ENCODE measurements around the gene ARFGAP3.

Gene ARFGAP3

DNA sequence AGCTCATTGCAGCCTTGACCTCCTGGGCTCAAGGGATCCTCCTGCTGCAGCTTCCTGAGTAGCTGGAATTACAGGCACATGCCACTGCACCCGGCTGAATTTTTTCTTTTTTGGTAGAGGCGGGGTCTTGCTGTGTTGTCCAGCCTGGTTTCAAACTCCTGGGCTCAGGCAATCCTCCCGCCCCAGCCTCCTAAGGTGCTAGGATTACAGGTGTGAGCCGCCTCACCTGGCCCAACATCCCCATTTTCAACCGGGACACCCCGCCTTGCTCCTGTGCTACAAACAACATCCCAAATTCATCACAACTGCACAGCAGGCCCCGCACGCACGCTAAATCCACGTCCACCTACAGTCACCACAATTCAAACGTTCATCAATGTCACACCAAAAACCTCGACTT lies 61.0 kb downstream of the ARFGAP3 start:
- no peak overlapping the region for H3K4me3 ChIP-seq
- no peaks in the 10 kb centered on the region for H3K36me3 ChIP-seq (ENCODE audit: insufficient read depth, low read length)
- TF ChIP-seq POLR2AphosphoS5 (IDR thresholded peaks at IDR 0.05; ENCODE audit: borderline replicate concordance, low read depth, low read length) (no peak), FOXP2 (optimal IDR thresholded peaks at IDR 0.05; ENCODE audit: control extremely low read depth, extremely low read length, insufficient read depth) (no peak), EZH2 (IDR thresholded peaks at IDR 0.05) (no peak)
- no peaks in the 10 kb centered on the region for H3K9me3 ChIP-seq (ENCODE audit: low read depth, low read length)
- H3K27ac ChIP-seq, result no peak overlapping the region
- no peak for DNase-seq (ENCODE audit: low read depth, low spot score)
- no peak overlapping the region for H3K9ac ChIP-seq (ENCODE audit: insufficient read length)

DNA sequence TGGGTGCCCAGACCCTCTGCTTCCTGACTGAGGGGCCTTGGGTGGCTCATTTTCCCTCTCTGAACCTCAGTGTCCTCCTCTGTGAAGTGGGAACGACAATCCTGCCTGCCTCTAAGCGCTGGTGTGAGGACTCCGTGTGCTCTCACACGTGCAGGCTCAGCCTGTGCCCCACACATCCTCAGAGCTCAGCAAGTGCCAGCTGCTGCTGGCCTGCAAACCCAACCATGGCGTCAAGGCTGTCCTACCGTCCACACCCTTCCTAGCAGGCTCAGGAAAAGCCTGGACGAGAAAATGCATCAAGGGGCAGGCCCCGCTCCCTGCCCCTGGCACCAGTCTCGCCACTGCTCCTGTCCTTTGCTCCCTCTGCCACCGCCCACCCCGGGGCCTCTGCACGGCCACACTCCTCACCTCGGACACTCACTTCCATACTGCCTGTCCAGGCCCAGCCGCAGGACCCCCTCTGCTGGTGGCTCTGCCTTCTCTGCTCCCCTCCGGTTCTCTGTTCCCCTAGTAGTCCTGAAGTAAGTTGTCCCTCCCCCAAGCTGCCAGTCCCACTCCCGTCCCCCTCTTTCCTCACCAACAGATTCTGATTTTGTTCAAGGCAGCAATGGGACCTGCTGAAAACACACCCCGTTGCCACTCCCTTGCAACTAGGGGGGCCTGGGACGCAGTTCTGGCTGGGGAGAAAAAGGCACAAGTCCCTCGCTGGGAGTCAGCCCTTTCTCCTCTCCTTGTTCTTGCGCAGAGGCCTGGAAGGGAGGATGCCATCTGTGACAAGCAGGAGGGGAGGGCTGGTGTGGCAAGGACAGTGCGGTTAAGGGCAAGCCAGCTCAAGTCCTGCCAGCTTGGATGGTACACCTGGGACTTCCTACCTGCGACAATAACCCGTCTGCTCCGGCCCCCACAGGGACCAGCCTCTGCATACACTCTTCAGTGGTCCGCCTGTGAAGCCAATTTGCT lies 62.2 kb downstream of the ARFGAP3 start:
- no peak for DNase-seq (ENCODE audit: low read depth, low spot score)

DNA sequence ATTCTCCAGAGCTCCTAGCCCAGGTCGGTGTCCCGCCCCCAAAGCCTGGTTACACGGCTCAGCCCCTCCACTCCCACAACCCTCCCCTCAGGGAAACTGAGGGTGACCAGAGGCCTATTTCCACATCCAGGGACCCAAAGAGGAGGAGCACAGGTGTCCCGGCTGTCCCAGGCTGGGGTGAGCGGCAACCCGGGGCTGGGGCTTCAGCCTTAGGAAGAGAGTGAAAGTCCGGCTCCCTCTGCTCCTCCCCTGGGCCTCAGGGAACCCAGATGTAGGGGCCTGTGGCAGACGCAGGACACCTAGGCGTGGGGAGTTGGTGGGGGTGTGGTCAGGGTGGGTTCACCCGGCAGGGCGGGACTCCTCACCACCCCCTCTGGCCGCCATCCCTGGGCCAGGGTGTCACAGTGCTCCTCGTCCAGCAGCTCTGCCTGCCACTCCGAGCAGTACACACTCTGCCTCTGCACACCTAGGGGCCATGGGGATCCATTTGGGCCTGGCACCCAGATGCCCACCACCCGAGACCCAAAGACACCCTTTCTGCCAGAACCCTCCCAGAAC lies 63.1 kb downstream of the ARFGAP3 start:
- no peak overlapping the region for H3K27ac ChIP-seq
- no peaks in the 10 kb centered on the region for H3K36me3 ChIP-seq (ENCODE audit: insufficient read depth, low read length)
- H3K9ac ChIP-seq (ENCODE audit: insufficient read length), result no peak overlapping the region
- TF ChIP-seq POLR2AphosphoS5 (IDR thresholded peaks at IDR 0.05; ENCODE audit: borderline replicate concordance, low read depth, low read length) (no peak), FOXP2 (optimal IDR thresholded peaks at IDR 0.05; ENCODE audit: control extremely low read depth, extremely low read length, insufficient read depth) (no peak), EZH2 (IDR thresholded peaks at IDR 0.05) (no peak)
- H3K4me3 ChIP-seq, result no peak overlapping the region
- no peak for DNase-seq (ENCODE audit: low read depth, low spot score)
- H3K9me3 ChIP-seq (ENCODE audit: low read depth, low read length), result no peaks in the 10 kb centered on the region

More for the DNA sequence above, 62.2 kb downstream of the ARFGAP3 start:
- TF ChIP-seq POLR2AphosphoS5 (IDR thresholded peaks at IDR 0.05; ENCODE audit: borderline replicate concordance, low read depth, low read length) (no peak), FOXP2 (optimal IDR thresholded peaks at IDR 0.05; ENCODE audit: control extremely low read depth, extremely low read length, insufficient read depth) (no peak)
- no peak overlapping the region for H3K4me3 ChIP-seq
- H3K36me3 ChIP-seq (ENCODE audit: insufficient read depth, low read length), result no peaks in the 10 kb centered on the region
- no peak overlapping the region for H3K9ac ChIP-seq (ENCODE audit: insufficient read length)
- H3K27ac ChIP-seq, result no peak overlapping the region
- H3K9me3 ChIP-seq (ENCODE audit: low read depth, low read length), result no peaks in the 10 kb centered on the region

- Histone ChIP-seq H3K27ac (no peak overlapping the region), H3K9ac (ENCODE audit: insufficient read length) (no peak overlapping the region), H3K4me3 (no peak overlapping the region), H3K9me3 (ENCODE audit: low read depth, low read length) (no peaks in the 10 kb centered on the region), H3K36me3 (ENCODE audit: insufficient read depth, low read length) (no peaks in the 10 kb centered on the region)
- TF ChIP-seq FOXP2 (optimal IDR thresholded peaks at IDR 0.05; ENCODE audit: control extremely low read depth, extremely low read length, insufficient read depth), result no peak
- TF ChIP-seq POLR2AphosphoS5 (IDR thresholded peaks at IDR 0.05; ENCODE audit: borderline replicate concordance, low read depth, low read length), result no peak
- no peak for TF ChIP-seq EZH2 (IDR thresholded peaks at IDR 0.05)
- DNase-seq (ENCODE audit: low read depth, low spot score), result no peak
Measured at GRCh38 chr22:42792909-42793847, 63.9 kb downstream of the ARFGAP3 start.

GRCh38 chr22:42792453-42792908 lies 64.6 kb downstream of the ARFGAP3 start:
- TF ChIP-seq POLR2AphosphoS5 (IDR thresholded peaks at IDR 0.05; ENCODE audit: borderline replicate concordance, low read depth, low read length) (no peak), FOXP2 (optimal IDR thresholded peaks at IDR 0.05; ENCODE audit: control extremely low read depth, extremely low read length, insufficient read depth) (no peak), EZH2 (IDR thresholded peaks at IDR 0.05) (no peak)
- no peak overlapping the region for H3K9ac ChIP-seq (ENCODE audit: insufficient read length)
- no peak overlapping the region for H3K4me3 ChIP-seq
- DNase-seq (ENCODE audit: low read depth, low spot score), result no peak
- H3K27ac ChIP-seq, result no peak overlapping the region
- no peaks in the 10 kb centered on the region for H3K36me3 ChIP-seq (ENCODE audit: insufficient read depth, low read length)
- H3K9me3 ChIP-seq (ENCODE audit: low read depth, low read length), result no peaks in the 10 kb centered on the region

GRCh38 chr22:42791721-42792452 lies 65.2 kb downstream of the ARFGAP3 start:
- Histone ChIP-seq H3K4me3 (no peak overlapping the region), H3K9me3 (ENCODE audit: low read depth, low read length) (no peaks in the 10 kb centered on the region), H3K36me3 (ENCODE audit: insufficient read depth, low read length) (no peaks in the 10 kb centered on the region), H3K27ac (no peak overlapping the region), H3K9ac (ENCODE audit: insufficient read length) (no peak overlapping the region)
- TF ChIP-seq FOXP2 (optimal IDR thresholded peaks at IDR 0.05; ENCODE audit: control extremely low read depth, extremely low read length, insufficient read depth) (no peak), POLR2AphosphoS5 (IDR thresholded peaks at IDR 0.05; ENCODE audit: borderline replicate concordance, low read depth, low read length) (no peak), EZH2 (IDR thresholded peaks at IDR 0.05) (no peak)
- no peak for DNase-seq (ENCODE audit: low read depth, low spot score)

DNA sequence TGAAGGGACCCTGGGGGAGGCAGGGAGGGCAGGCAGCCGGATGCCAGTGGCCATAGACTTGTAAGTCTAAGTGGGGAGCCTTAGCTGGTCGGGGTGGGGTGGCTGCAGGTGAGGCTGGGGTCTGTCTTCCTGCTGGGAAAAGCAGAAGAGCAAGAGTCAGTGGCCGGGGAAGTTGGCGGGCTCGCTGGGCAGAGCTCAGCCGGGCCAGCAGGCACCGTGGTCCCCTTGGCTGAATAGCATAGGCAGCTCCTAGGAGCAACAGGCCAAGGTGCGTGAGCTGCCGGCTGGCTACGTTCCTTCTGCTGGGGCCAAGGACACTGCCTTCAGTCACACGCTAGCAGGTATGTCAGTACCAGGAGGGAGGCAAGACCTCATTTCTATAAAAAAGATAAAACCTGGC lies 68.6 kb downstream of the ARFGAP3 start:
- no peaks in the 10 kb centered on the region for H3K9me3 ChIP-seq (ENCODE audit: low read depth, low read length)
- no peak for TF ChIP-seq FOXP2 (optimal IDR thresholded peaks at IDR 0.05; ENCODE audit: control extremely low read depth, extremely low read length, insufficient read depth)

More for the DNA sequence above, 68.6 kb downstream of the ARFGAP3 start:
- no peak overlapping the region for H3K9ac ChIP-seq (ENCODE audit: insufficient read length)
- no peak for DNase-seq (ENCODE audit: low read depth, low spot score)
- H3K36me3 ChIP-seq (ENCODE audit: insufficient read depth, low read length), result no peaks in the 10 kb centered on the region
- no peak overlapping the region for H3K4me3 ChIP-seq
- no peak overlapping the region for H3K27ac ChIP-seq

Measured in SK-N-MC (cell line).